H9 (cell line): ENCODE measurements around the gene CRAMP1. TPM values are rescaled to one million over a fixed set of nuclear protein-coding genes. Genes with fewer than 3 reads are reported as not detected.

Experiments
- DNase-seq: peaks from one replicate; pipeline ENCODE4 v3.0.0-alpha.2; 2017
- H2AFZ ChIP-seq: one replicate; pipeline ENCODE4 v1.6.1; 2013; ENCODE audit warnings: mild to moderate bottlenecking, low read length, control low read depth, moderate library complexity
- H2AK5ac ChIP-seq: 2 replicates; pipeline ENCODE4 v1.6.1; 2013; ENCODE audit warnings: low read length, control low read depth, mixed read lengths; ENCODE audit not compliant: insufficient read length
- H2BK120ac ChIP-seq: one replicate; pipeline ENCODE4 v1.6.1; 2013; ENCODE audit warnings: low read depth, mild to moderate bottlenecking, low read length, control low read depth, inconsistent platforms; ENCODE audit not compliant: poor library complexity, severe bottlenecking
- H2BK12ac ChIP-seq: 2 replicates; pipeline ENCODE4 v1.6.1; 2013; ENCODE audit warnings: low read length, control low read depth, mixed read lengths, low read depth; ENCODE audit not compliant: insufficient read length
- H2BK15ac ChIP-seq: 2 replicates; pipeline ENCODE4 v1.6.1; 2013; ENCODE audit warnings: low read depth, low read length, control low read depth
- H2BK20ac ChIP-seq: one replicate; pipeline ENCODE4 v1.6.1; 2013; ENCODE audit warnings: low read depth, mild to moderate bottlenecking, low read length, control low read depth, inconsistent platforms; ENCODE audit not compliant: poor library complexity, severe bottlenecking
- H2BK5ac ChIP-seq: 2 replicates; pipeline ENCODE4 v1.6.1; 2013; ENCODE audit warnings: low read length, control low read depth, mixed read lengths; ENCODE audit not compliant: insufficient read length
- H3K14ac ChIP-seq: 2 replicates; pipeline ENCODE4 v1.6.1; 2013; ENCODE audit warnings: low read length, control low read depth; ENCODE audit not compliant: insufficient read depth
- H3K18ac ChIP-seq: 2 replicates; pipeline ENCODE4 v1.6.1; 2013; ENCODE audit warnings: low read depth, mild to moderate bottlenecking, mixed read lengths, low read length, control low read depth; ENCODE audit not compliant: insufficient read length
- H3K23ac ChIP-seq: 2 replicates; pipeline ENCODE4 v1.6.1; 2013; ENCODE audit warnings: low read length, control low read depth, mixed read lengths, low read depth; ENCODE audit not compliant: insufficient read length
- H3K23me2 ChIP-seq: 2 replicates; pipeline ENCODE4 v1.6.1; 2013; ENCODE audit warnings: low read depth, mild to moderate bottlenecking, mixed read lengths, low read length, control low read depth; ENCODE audit not compliant: insufficient read length, poor library complexity, severe bottlenecking
- H3K27ac ChIP-seq: 2 replicates; pipeline ENCODE4 v1.5.1; 2013; ENCODE audit warnings: low read length, control low read depth, mixed read lengths, low read depth; ENCODE audit not compliant: insufficient read length
- H3K27me3 ChIP-seq: 2 replicates; pipeline ENCODE4 v1.6.1; 2013; ENCODE audit warnings: low read length, control low read depth, inconsistent platforms; ENCODE audit not compliant: insufficient read depth
- H3K4ac ChIP-seq: 2 replicates; pipeline ENCODE4 v1.6.1; 2013; ENCODE audit warnings: low read depth, mild to moderate bottlenecking, control low read depth, inconsistent platforms, low read length, moderate library complexity
- H3K4me1 ChIP-seq: 2 replicates; pipeline ENCODE4 v1.6.1; 2013; ENCODE audit warnings: low read length, control low read depth, inconsistent platforms; ENCODE audit not compliant: insufficient read depth
- H3K4me2 ChIP-seq: 2 replicates; pipeline ENCODE4 v1.6.1; 2013; ENCODE audit warnings: low read length, control low read depth, mixed read lengths; ENCODE audit not compliant: insufficient read length, insufficient read depth
- H3K56ac ChIP-seq: 2 replicates; pipeline ENCODE4 v1.6.1; 2013; ENCODE audit warnings: low read depth, mild to moderate bottlenecking, mixed read lengths, low read length, control low read depth; ENCODE audit not compliant: insufficient read length
- H3K79me1 ChIP-seq: 2 replicates; pipeline ENCODE4 v1.6.1; 2013; ENCODE audit warnings: low read depth, mild to moderate bottlenecking, moderate library complexity, low read length, control low read depth, inconsistent platforms; ENCODE audit not compliant: insufficient read depth, poor library complexity, severe bottlenecking
- H3K79me2 ChIP-seq: 2 replicates; pipeline ENCODE4 v1.6.1; 2013; ENCODE audit warnings: low read length, control low read depth, inconsistent platforms; ENCODE audit not compliant: insufficient read depth
- H3K9ac ChIP-seq: 2 replicates; pipeline ENCODE4 v1.6.1; 2013; ENCODE audit warnings: low read length, control low read depth, mixed read lengths; ENCODE audit not compliant: insufficient read length; ENCODE audit errors: extremely low read depth
- H3K9me3 ChIP-seq: one replicate; pipeline ENCODE4 v1.6.1; 2013; ENCODE audit warnings: low read depth, low read length, inconsistent platforms; ENCODE audit not compliant: control insufficient read depth
- H3T11ph ChIP-seq: one replicate; pipeline ENCODE4 v1.6.1; 2013; ENCODE audit warnings: mild to moderate bottlenecking, low read length, control low read depth, inconsistent platforms
- H4K20me1 ChIP-seq: one replicate; pipeline ENCODE4 v1.6.1; 2013; ENCODE audit not compliant: control insufficient read depth, insufficient read length, insufficient read depth
- H4K5ac ChIP-seq: 2 replicates; pipeline ENCODE4 v1.6.1; 2013; ENCODE audit warnings: low read depth, mild to moderate bottlenecking, mixed read lengths, low read length, control low read depth; ENCODE audit not compliant: insufficient read length
- H4K8ac ChIP-seq: replicated peaks from 2 replicates; pipeline ENCODE4 v1.6.1; 2013; ENCODE audit warnings: low read length, control low read depth, mixed read lengths, low read depth; ENCODE audit not compliant: insufficient read length
- H4K91ac ChIP-seq: 2 replicates; pipeline ENCODE4 v1.6.1; 2013; ENCODE audit warnings: low read depth, mild to moderate bottlenecking, moderate library complexity, mixed read lengths, low read length, control low read depth; ENCODE audit not compliant: insufficient read length
- H3K27ac Mint-ChIP-seq, 3 experiments: 2 replicates in 2 of 3; 3 replicates in 1 of 3; pipeline ENCODE4 v1.8.0; 2020 to 2021; ENCODE audit warnings: mixed read lengths in 3 of 3, mild to moderate bottlenecking in 1 of 3, moderate library complexity in 1 of 3
- H3K27me3 Mint-ChIP-seq: 2 replicates; pipeline ENCODE4 v1.8.0; 2021; ENCODE audit warnings: low read depth, mild to moderate bottlenecking, moderate library complexity, mixed read lengths
- H3K36me3 Mint-ChIP-seq, 3 experiments: 2 replicates in 2 of 3; 3 replicates in 1 of 3; pipeline ENCODE4 v1.8.0; 2020 to 2021; ENCODE audit warnings: low read depth in 3 of 3, mixed read lengths in 3 of 3; ENCODE audit not compliant: insufficient read depth in 1 of 3
- H3K4me1 Mint-ChIP-seq, 2 experiments: 2 replicates each; pipeline ENCODE4 v1.8.0; 2020; ENCODE audit warnings: mixed read lengths in 2 of 2
- H3K4me3 Mint-ChIP-seq, 2 experiments: 2 replicates in 1 of 2; 3 replicates in 1 of 2; pipeline ENCODE4 v1.8.0; 2020 to 2021; ENCODE audit warnings: mild to moderate bottlenecking in 2 of 2, mixed read lengths in 2 of 2, moderate library complexity in 1 of 2
- H3K9me3 Mint-ChIP-seq, 2 experiments: 2 replicates in 1 of 2; 3 replicates in 1 of 2; pipeline ENCODE4 v1.8.0; 2020; ENCODE audit warnings: mild to moderate bottlenecking in 2 of 2, mixed read lengths in 2 of 2, moderate library complexity in 1 of 2
- CTCF ChIP-seq: fragments of 200-600 bp; sonication (generic); conservative IDR thresholded peaks from 3 replicates; pipeline ENCODE4 v1.8.0; 2021; ENCODE audit warnings: antibody characterized with exemption, mild to moderate bottlenecking
- WGBS: extraction: QIAGEN DNeasy Blood & Tissue Kit; methylation state at CpG from one replicate; pipeline ENCODE4 v1.1.7; 2013; ENCODE audit warnings: missing lambda C conversion rate, low lambda C conversion rate, mixed read lengths; ENCODE audit not compliant: insufficient read length; ENCODE audit errors: extremely low coverage; 5-methylcytosine and 5-hydroxymethylcytosine counted together
- total RNA-seq: library from RNA; stranded (reverse); gene quantifications from 2 replicates; pipeline ENCODE4 v1.2.1, GENCODE V29; 2021

CRAMP1 gene
- total RNA-seq, 1 experiment from 2014 or later, result 46.2 TPM

GRCh38 chr16:1656808-1657617, 44.9 kb downstream of the CRAMP1 start:
- H3K36me3 Mint-ChIP-seq, result peaks cover 16 to 70% (median 58%) of the 10 kb centered on the region in 3 experiments; a peak in 6 of 7 replicates

More at GRCh38 chr16:1656808-1657617, 44.9 kb downstream of the CRAMP1 start:
- H3K9me3 ChIP-seq, result no peaks in the 10 kb centered on the region
- no peak overlapping the region for H3K27ac ChIP-seq
- H2BK15ac ChIP-seq, result no peak overlapping the region
- H3K27me3 Mint-ChIP-seq, result peaks cover 1% of the 10 kb centered on the region; the same call in 1 of the 2 replicates
- H3K27me3 ChIP-seq, result no peaks in the 10 kb centered on the region
- H3K23me2 ChIP-seq, result peaks cover 4% of the 10 kb centered on the region
- no peaks in the 10 kb centered on the region for H3K4me1 Mint-ChIP-seq
- H3K4ac ChIP-seq, result no peak overlapping the region
- H4K20me1 ChIP-seq, result no peaks in the 10 kb centered on the region
- H4K91ac ChIP-seq, result no peak overlapping the region
- no peak overlapping the region for H2AK5ac ChIP-seq
- no peak overlapping the region for H3K4me3 Mint-ChIP-seq
- H2BK20ac ChIP-seq, result no peak overlapping the region
- H3K9ac ChIP-seq, result no peak overlapping the region
- no peaks in the 10 kb centered on the region for H3K79me1 ChIP-seq
- H3K27ac Mint-ChIP-seq, result no peak overlapping the region
- no peak overlapping the region for H2BK12ac ChIP-seq
- no peak overlapping the region for H2BK120ac ChIP-seq
- H3K79me2 ChIP-seq, result no peaks in the 10 kb centered on the region
- no peak overlapping the region for H2BK5ac ChIP-seq
- no peak overlapping the region for H3T11ph ChIP-seq
- no peak overlapping the region for H3K56ac ChIP-seq
- H4K8ac ChIP-seq, result no peak overlapping the region
- H3K18ac ChIP-seq, result no peak overlapping the region
- H3K23ac ChIP-seq, result no peak overlapping the region
- H3K4me2 ChIP-seq, result no peak overlapping the region
- H2AFZ ChIP-seq, result no peak overlapping the region
- no peak for DNase-seq
- H3K4me1 ChIP-seq, result no peaks in the 10 kb centered on the region
- no peak overlapping the region for H4K5ac ChIP-seq
- no peaks in the 10 kb centered on the region for H3K9me3 Mint-ChIP-seq
- TF ChIP-seq CTCF, result no peak
- H3K14ac ChIP-seq, result no peak overlapping the region
- no CpG with 5 or more reads among the region's 24 CpGs for WGBS
